HepG2 (cell line): ENCODE results near the gene PHRF1. TPM values are rescaled to one million over a fixed set of nuclear protein-coding genes. Genes with fewer than 3 reads are reported as not detected.
A peak's percentile ranks its signal among the peaks of the same experiment; 100 is the strongest.

ENCODE experiments used
- BHLHE40 ChIP-seq: IDR thresholded peaks from 2 replicates; pipeline ENCODE4 v1.6.1; 2011; ENCODE audit warnings: low read length, improper control_type of control experiment
- BRCA1 ChIP-seq: sonication (generic); formaldehyde crosslinking; IDR thresholded peaks from 2 replicates; pipeline ENCODE4 v1.4.0; 2020; ENCODE audit warnings: missing genetic modification reagents
- EP300 ChIP-seq, 3 experiments: sonication (generic) in 1 of 3; formaldehyde crosslinking in 1 of 3; IDR thresholded peaks; 2 replicates each; pipeline versions ENCODE4 v1.5.1 to v1.6.1; 2011 to 2020; ENCODE audit warnings: low read depth in 2 of 3, low read length in 2 of 3, borderline replicate concordance in 1 of 3, improper control_type of control experiment in 1 of 3, mild to moderate bottlenecking in 1 of 3, missing genetic modification reagents in 1 of 3, moderate library complexity in 1 of 3
- FOXO1 ChIP-seq: sonication (generic); formaldehyde crosslinking; IDR thresholded peaks from 2 replicates; pipeline ENCODE4 v1.4.0; 2020; ENCODE audit warnings: missing genetic modification reagents
- GPN1 ChIP-seq: sonication (generic); formaldehyde crosslinking; IDR thresholded peaks from 2 replicates; pipeline ENCODE4 v1.5.1; 2020; ENCODE audit warnings: missing genetic modification reagents, borderline replicate concordance
- JUND ChIP-seq: sonication (generic); formaldehyde crosslinking; IDR thresholded peaks from 2 replicates; pipeline ENCODE4 v1.8.0; 2022; ENCODE audit warnings: mild to moderate bottlenecking, missing genetic modification reagents
- KMT2B ChIP-seq: IDR thresholded peaks from 2 replicates; pipeline ENCODE4 v1.6.1; 2016; ENCODE audit warnings: missing genetic modification reagents, missing compliant biosample characterization
- MTA3 ChIP-seq: sonication (generic); formaldehyde crosslinking; IDR thresholded peaks from 2 replicates; pipeline ENCODE4 v1.4.0; 2020; ENCODE audit warnings: missing genetic modification reagents
- NFKB2 ChIP-seq: sonication (generic); formaldehyde crosslinking; IDR thresholded peaks from 2 replicates; pipeline ENCODE4 v1.4.0; 2020; ENCODE audit warnings: missing genetic modification reagents, borderline replicate concordance
- RAD51 ChIP-seq: fragments of 450-650 bp; IDR thresholded peaks from 2 replicates; pipeline ENCODE4 v1.6.1; 2016; ENCODE audit warnings: borderline replicate concordance
- RARA ChIP-seq: IDR thresholded peaks from 2 replicates; pipeline ENCODE4 v1.6.1; 2016; ENCODE audit warnings: missing genetic modification reagents, missing compliant biosample characterization
- RXRA ChIP-seq: sonication (generic); formaldehyde crosslinking; IDR thresholded peaks from 2 replicates; pipeline ENCODE4 v1.5.1; 2020; ENCODE audit warnings: missing genetic modification reagents
- SPEN ChIP-seq: sonication (generic); formaldehyde crosslinking; IDR thresholded peaks from 2 replicates; pipeline ENCODE4 v1.5.1; 2020; ENCODE audit warnings: low read depth, mild to moderate bottlenecking, missing genetic modification reagents
- U2AF2 ChIP-seq: fragments of 200-400 bp; formaldehyde crosslinking; IDR thresholded peaks from 2 replicates; pipeline ENCODE4 v1.6.1; 2017; ENCODE audit warnings: low read depth, mild to moderate bottlenecking, low read length
- ZBTB8A ChIP-seq: sonication (generic); formaldehyde crosslinking; IDR thresholded peaks from 2 replicates; pipeline ENCODE4 v1.4.0; 2020; ENCODE audit warnings: mild to moderate bottlenecking, low read depth, missing genetic modification reagents, borderline replicate concordance
- ZNF101 ChIP-seq: sonication (generic); formaldehyde crosslinking; IDR thresholded peaks from 2 replicates; pipeline ENCODE4 v1.4.0; 2020; ENCODE audit warnings: mild to moderate bottlenecking, low read depth, missing genetic modification reagents, borderline replicate concordance
- ZNF124 ChIP-seq: sonication (generic); formaldehyde crosslinking; IDR thresholded peaks from 2 replicates; pipeline ENCODE4 v1.4.0; 2020; ENCODE audit warnings: missing genetic modification reagents
- ZNF274 ChIP-seq: sonication (generic); formaldehyde crosslinking; IDR thresholded peaks from 2 replicates; pipeline ENCODE4 v1.5.1; 2020; ENCODE audit warnings: mild to moderate bottlenecking, missing genetic modification reagents
- ZNF501 ChIP-seq: sonication (generic); formaldehyde crosslinking; IDR thresholded peaks from 2 replicates; pipeline ENCODE4 v1.5.1; 2020; ENCODE audit warnings: mild to moderate bottlenecking, moderate library complexity, missing genetic modification reagents
- ZNF546 ChIP-seq: sonication (generic); formaldehyde crosslinking; conservative IDR thresholded peaks from 2 replicates; pipeline ENCODE4 v1.8.1; 2023; ENCODE audit warnings: mild to moderate bottlenecking, missing genetic modification reagents
- ZNF577 ChIP-seq: sonication (generic); formaldehyde crosslinking; IDR thresholded peaks from 2 replicates; pipeline ENCODE4 v1.4.0; 2020; ENCODE audit warnings: mild to moderate bottlenecking, low read depth, missing genetic modification reagents, borderline replicate concordance
- ZNF607 ChIP-seq: sonication (generic); formaldehyde crosslinking; IDR thresholded peaks from 2 replicates; pipeline ENCODE4 v1.5.1; 2020; ENCODE audit warnings: missing genetic modification reagents, mild to moderate bottlenecking, borderline replicate concordance
- polyA plus RNA-seq, 8 experiments: library from polyadenylated mRNA; depleted of rRNA in 3 of 8; stranded (reverse) in 7 of 8; unstranded in 1 of 8; fragments of >200 nt; fragmentation: Illumina TruSeq in 4 of 8; extraction: Trizol in 4 of 8; gene quantifications; 2 replicates each; pipeline versions ENCODE4 v1.2.1 to v1.2.3, GENCODE V29; 2011 to 2016; ENCODE audit warnings: low read depth in 4 of 8, missing spikeins in 1 of 8, mixed read lengths in 1 of 8; ENCODE audit not compliant: insufficient read depth in 1 of 8
- total RNA-seq, 5 experiments: library from RNA; depleted of rRNA; stranded (reverse); fragments of >200 nt; fragmentation: Illumina TruSeq; extraction: Trizol; gene quantifications; 2 replicates each; pipeline ENCODE4 v1.2.3, GENCODE V29; 2016; ENCODE audit warnings: low read depth in 1 of 5
- TF ChIP-seq, protein P1 (sequence below): sonication (generic); formaldehyde crosslinking; IDR thresholded peaks from 2 replicates; pipeline ENCODE4 v1.9.0; 2022; ENCODE audit warnings: missing genetic modification reagents, mild to moderate bottlenecking, borderline replicate concordance
- TF ChIP-seq, protein P2 (sequence below): IDR thresholded peaks from 2 replicates; pipeline ENCODE4 v1.6.1; 2016
- TF ChIP-seq, protein P3 (sequence below): IDR thresholded peaks from 2 replicates; pipeline ENCODE4 v1.6.1; 2012; ENCODE audit warnings: inconsistent platforms
- TF ChIP-seq, protein P4 (sequence below): sonication (generic); formaldehyde crosslinking; IDR thresholded peaks from 2 replicates; pipeline ENCODE4 v1.9.0; 2022; ENCODE audit warnings: low read depth, missing genetic modification reagents

PHRF1 gene
- total and polyA plus RNA-seq, 2 of the 13 experiments (the other 11 are each of a cell fraction or from before 2014, with no cell fraction given) = 8.2 to 16.7 TPM

DNA sequence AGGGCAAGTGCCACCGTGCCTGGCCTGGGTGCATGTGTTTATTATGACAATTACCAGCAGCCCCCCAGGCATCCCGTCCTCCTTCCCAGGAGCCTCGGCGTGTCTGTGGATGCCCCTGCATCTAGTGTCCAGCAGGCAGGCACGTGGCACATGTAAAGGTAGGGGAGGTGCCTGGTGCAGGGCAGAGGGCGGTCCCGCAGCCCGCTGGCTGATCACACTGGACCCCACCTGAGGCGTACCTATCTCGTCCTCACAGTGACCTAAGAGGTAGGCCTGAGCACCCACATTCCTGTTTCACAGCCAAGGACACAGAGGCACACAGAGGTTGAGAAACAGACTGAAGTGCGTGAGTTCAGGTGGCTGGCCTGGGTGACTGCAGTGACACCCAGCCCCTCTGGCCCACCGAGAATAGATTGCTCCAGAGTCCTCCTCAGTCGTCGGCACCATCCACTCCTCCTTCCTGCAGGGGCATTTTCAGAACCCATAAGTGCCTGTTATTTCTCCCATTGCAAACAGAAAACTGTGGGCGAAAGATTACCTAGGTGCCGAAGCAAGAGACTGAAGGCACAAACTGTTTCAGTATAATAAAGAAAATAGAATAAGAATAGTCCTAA, 3.0 kb upstream of the PHRF1 start (continued):
- TF ChIP-seq ZNF577 (CRISPR knock-in tag) = no peak
- TF ChIP-seq GPN1 = no peak
- TF ChIP-seq RAD51 = no peak
- no peak for TF ChIP-seq ZNF501 (CRISPR knock-in tag)
- 0 out of 2 replicates have a peak, but pooled peaks have one; percentile 38 for TF ChIP-seq ZNF274
- TF ChIP-seq, protein P1, sequence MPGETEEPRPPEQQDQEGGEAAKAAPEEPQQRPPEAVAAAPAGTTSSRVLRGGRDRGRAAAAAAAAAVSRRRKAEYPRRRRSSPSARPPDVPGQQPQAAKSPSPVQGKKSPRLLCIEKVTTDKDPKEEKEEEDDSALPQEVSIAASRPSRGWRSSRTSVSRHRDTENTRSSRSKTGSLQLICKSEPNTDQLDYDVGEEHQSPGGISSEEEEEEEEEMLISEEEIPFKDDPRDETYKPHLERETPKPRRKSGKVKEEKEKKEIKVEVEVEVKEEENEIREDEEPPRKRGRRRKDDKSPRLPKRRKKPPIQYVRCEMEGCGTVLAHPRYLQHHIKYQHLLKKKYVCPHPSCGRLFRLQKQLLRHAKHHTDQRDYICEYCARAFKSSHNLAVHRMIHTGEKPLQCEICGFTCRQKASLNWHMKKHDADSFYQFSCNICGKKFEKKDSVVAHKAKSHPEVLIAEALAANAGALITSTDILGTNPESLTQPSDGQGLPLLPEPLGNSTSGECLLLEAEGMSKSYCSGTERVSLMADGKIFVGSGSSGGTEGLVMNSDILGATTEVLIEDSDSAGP (CRISPR knock-in tag) = 0 out of 2 replicates have a peak, but pooled peaks have one; percentile 36
- peak; percentile 58 for TF ChIP-seq RXRA (CRISPR knock-in tag)
- no peak for TF ChIP-seq FOXO1 (CRISPR knock-in tag)
- TF ChIP-seq NFKB2 (CRISPR knock-in tag) = peak; percentile 17; the same call in 1 of the 2 replicates
- TF ChIP-seq ZBTB8A (CRISPR knock-in tag) = no peak
- TF ChIP-seq SPEN (CRISPR knock-in tag) = 0 out of 2 replicates have a peak, but pooled peaks have one; percentile 19
- no peak for TF ChIP-seq ZNF124 (CRISPR knock-in tag)
- TF ChIP-seq BRCA1 (CRISPR knock-in tag) = no peak
- TF ChIP-seq KMT2B (CRISPR knock-in tag) = no peak
- no peak for TF ChIP-seq MTA3 (CRISPR knock-in tag)
- TF ChIP-seq ZNF607 (CRISPR knock-in tag) = 0 out of 2 replicates have a peak, but pooled peaks have one; percentile 26
- TF ChIP-seq, protein P2, sequence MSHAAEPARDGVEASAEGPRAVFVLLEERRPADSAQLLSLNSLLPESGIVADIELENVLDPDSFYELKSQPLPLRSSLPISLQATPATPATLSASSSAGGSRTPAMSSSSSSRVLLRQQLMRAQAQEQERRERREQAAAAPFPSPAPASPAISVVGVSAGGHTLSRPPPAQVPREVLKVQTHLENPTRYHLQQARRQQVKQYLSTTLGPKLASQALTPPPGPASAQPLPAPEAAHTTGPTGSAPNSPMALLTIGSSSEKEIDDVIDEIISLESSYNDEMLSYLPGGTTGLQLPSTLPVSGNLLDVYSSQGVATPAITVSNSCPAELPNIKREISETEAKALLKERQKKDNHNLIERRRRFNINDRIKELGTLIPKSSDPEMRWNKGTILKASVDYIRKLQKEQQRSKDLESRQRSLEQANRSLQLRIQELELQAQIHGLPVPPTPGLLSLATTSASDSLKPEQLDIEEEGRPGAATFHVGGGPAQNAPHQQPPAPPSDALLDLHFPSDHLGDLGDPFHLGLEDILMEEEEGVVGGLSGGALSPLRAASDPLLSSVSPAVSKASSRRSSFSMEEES (CRISPR knock-in tag) = 0 out of 2 replicates have a peak, but pooled peaks have one; percentile 37
- TF ChIP-seq BHLHE40 = peak; percentile 58; the same call in 1 of the 2 replicates
- no peak for TF ChIP-seq EP300 (IDR thresholded peaks at IDR 0.05; ENCODE audit: low read depth in 2 of 2, low read length in 2 of 2)
- TF ChIP-seq EP300 (CRISPR knock-in tag; IDR thresholded peaks at IDR 0.05; ENCODE audit: borderline replicate concordance) = 0 out of 2 replicates have a peak, but pooled peaks have one; percentile 35
- peak; percentile 27; the same call in 1 of the 2 replicates for TF ChIP-seq JUND (CRISPR knock-in tag)
- peak; percentile 42 for TF ChIP-seq RARA
- TF ChIP-seq, protein P3, sequence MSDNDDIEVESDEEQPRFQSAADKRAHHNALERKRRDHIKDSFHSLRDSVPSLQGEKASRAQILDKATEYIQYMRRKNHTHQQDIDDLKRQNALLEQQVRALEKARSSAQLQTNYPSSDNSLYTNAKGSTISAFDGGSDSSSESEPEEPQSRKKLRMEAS = peak; percentile 76
- TF ChIP-seq, protein P4, sequence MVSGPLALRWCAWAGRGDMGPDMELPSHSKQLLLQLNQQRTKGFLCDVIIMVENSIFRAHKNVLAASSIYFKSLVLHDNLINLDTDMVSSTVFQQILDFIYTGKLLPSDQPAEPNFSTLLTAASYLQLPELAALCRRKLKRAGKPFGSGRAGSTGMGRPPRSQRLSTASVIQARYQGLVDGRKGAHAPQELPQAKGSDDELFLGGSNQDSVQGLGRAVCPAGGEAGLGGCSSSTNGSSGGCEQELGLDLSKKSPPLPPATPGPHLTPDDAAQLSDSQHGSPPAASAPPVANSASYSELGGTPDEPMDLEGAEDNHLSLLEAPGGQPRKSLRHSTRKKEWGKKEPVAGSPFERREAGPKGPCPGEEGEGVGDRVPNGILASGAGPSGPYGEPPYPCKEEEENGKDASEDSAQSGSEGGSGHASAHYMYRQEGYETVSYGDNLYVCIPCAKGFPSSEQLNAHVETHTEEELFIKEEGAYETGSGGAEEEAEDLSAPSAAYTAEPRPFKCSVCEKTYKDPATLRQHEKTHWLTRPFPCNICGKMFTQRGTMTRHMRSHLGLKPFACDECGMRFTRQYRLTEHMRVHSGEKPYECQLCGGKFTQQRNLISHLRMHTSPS (CRISPR knock-in tag) = 0 out of 2 replicates have a peak, but pooled peaks have one; percentile 32
- TF ChIP-seq U2AF2 = no peak
- no peak for TF ChIP-seq ZNF101 (CRISPR knock-in tag)
- no peak for TF ChIP-seq ZNF546 (CRISPR knock-in tag)
